Measurements from ENCODE around the gene CHCHD3.
A peak's percentile ranks its signal among the peaks of the same experiment; 100 is the strongest.

Gene CHCHD3

DNA sequence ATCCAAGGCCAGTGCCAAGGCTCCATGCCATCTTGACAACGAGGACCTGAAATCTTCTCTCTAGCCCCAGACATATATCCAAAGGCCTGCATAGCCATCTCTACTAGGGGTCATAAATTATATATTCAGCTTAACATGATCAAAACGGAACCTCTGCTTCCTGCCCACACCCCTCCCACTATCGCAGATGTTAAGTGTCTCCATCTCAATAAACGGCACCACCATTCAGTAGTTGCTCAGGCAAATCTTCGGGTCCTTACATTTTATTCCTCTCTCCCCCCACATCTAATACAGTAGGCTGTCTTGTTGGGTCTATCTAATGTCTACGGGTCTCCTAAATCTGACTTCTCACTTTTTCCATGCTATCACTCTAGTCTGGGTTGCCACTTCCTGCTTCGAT is 304.5 kb downstream of the CHCHD3 start:
- no peak for DNase-seq
- Mint-ChIP-seq H3K4me1 (peaks cover 25% of the 10 kb centered on the region), H3K27me3 (no peaks in the 10 kb centered on the region), H3K4me3 (peak overlapping the region; percentile 0 to 10), H3K9me3 (peaks cover 13% of the 10 kb centered on the region in 2 donors), H3K27ac (peak overlapping the region; percentile 3 to 7)
- ATAC-seq, result peak; percentile 43

GRCh38 chr7:132776048-132776620 is 305.8 kb downstream of the CHCHD3 start:
- Mint-ChIP-seq H3K4me1 (peaks cover 31% of the 10 kb centered on the region), H3K9me3 (peaks cover 13% of the 10 kb centered on the region in 2 donors), H3K27me3 (no peaks in the 10 kb centered on the region), H3K27ac (no peak overlapping the region), H3K4me3 (no peak overlapping the region)
- DNase-seq, result no peak
- ATAC-seq, result no peak

DNA sequence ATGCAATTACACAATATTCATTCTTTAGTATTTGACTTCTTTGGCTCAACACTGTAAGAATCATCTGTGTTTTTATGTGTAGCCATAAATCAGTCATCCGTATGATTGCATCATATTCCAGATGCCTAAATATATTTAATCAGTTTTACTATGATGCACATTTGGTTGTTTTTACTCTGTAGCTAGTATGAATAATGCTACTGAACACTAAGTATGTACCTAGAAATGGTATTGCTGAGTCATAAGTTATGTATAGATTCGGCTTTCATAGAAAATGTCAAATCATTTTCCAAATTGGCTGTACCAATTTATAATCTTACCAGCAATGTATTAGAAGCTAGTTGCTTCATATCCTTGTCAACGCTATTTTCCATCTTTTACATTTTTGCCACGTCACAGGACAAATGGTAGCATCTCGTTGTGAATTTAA is 308.3 kb downstream of the CHCHD3 start:
- Mint-ChIP-seq H3K27ac (peak overlapping the region in 1 of 2 donors; percentile 67), H3K9me3 (peaks cover 30% of the 10 kb centered on the region in 2 donors)
- ATAC-seq, result peak; percentile 47

DNA sequence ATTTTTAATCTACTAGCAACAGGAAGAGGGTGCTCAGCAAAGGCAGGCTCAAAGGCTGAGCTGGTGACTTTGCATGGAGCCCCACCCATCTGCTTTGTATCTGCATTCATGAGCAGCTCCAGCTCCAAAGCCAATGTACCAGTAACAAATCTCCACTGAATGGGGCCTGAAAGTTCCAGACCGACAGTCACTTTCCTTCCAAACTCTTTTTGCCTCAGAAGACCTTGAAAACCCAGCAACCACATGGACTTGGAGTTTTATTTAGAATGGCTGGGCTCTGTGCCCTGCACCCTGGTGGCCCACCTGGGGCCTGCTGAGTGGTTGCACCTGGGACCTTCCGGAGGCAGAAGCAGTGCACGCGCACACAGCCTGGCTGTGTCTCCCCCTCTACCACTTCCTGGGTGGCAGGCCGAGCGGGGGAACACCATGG is 310.6 kb downstream of the CHCHD3 start:
- DNase-seq (peak; percentile 13 to 26), ATAC-seq (peak; percentile 86)
- H3K9me3 Mint-ChIP-seq, result peaks cover 17 to 19% of the 10 kb centered on the region in 2 donors
- no peaks in the 10 kb centered on the region for H3K27me3 Mint-ChIP-seq
- H3K4me3 Mint-ChIP-seq, result no peak overlapping the region
- no peak overlapping the region for H3K27ac Mint-ChIP-seq
- peaks cover 18% of the 10 kb centered on the region for H3K4me1 Mint-ChIP-seq

More for the DNA sequence above, 308.3 kb downstream of the CHCHD3 start:
- Mint-ChIP-seq H3K4me1 (peaks cover 32% of the 10 kb centered on the region), H3K4me3 (no peak overlapping the region), H3K27me3 (no peaks in the 10 kb centered on the region)
- no peak for DNase-seq

- H3K27me3 Mint-ChIP-seq, result no peaks in the 10 kb centered on the region
- H3K4me3 Mint-ChIP-seq, result no peak overlapping the region
- H3K4me1 Mint-ChIP-seq, result peaks cover 18% of the 10 kb centered on the region
- no peak overlapping the region for H3K27ac Mint-ChIP-seq
- ATAC-seq, result no peak
- H3K9me3 Mint-ChIP-seq, result peaks cover 17 to 19% of the 10 kb centered on the region in 2 donors
- no peak for DNase-seq
Observed at GRCh38 chr7:132770055-132770454, 311.8 kb downstream of the CHCHD3 start.

DNA sequence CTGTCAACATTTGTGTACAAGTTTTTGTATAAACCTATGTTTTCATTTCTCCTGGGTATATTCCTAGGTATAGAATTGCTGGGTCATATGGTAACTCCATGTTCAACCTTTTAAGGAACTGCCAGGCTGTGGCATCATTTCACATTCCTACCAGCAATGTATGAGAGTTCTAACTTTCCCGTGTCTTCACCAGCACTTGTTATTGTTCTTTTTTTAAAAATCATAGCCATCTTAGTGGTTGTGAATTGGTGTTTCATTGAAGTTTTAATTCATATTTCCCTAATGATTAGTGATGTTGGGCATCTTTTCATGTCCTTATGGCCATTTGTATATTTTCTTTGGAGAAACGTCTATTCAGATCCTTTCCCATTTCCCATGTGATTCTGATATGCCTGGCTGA is 312.6 kb downstream of the CHCHD3 start:
- Mint-ChIP-seq H3K4me1 (peaks cover 18% of the 10 kb centered on the region), H3K4me3 (no peak overlapping the region), H3K27ac (no peak overlapping the region), H3K27me3 (no peaks in the 10 kb centered on the region), H3K9me3 (peaks cover 17 to 19% of the 10 kb centered on the region in 2 donors)
- no peak for ATAC-seq
- DNase-seq, result no peak

- Mint-ChIP-seq H3K9me3 (peaks cover 17 to 19% of the 10 kb centered on the region in 2 donors), H3K27me3 (no peaks in the 10 kb centered on the region), H3K4me3 (no peak overlapping the region), H3K27ac (no peak overlapping the region), H3K4me1 (peaks cover 18% of the 10 kb centered on the region)
- no peak for ATAC-seq
- DNase-seq, result no peak
Observed at GRCh38 chr7:132768099-132768498, 313.8 kb downstream of the CHCHD3 start.

DNA sequence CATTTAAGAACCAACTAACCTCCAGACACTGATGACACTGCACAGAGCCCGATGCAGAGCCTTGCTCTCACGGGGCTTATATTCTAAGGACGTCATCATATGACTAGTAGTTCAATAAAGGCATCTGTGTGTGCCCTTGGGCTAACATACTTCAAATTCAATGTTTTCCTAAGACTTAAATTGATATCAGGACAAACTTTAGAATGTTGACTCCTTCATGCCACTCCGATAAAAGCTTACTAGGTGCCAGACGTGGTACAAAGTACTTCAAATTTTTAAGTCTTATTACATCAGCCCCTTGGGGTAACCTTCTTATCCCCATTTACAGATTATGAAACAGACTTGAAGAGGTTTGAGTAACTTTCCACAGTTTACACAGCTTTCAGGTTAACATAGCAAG is 314.5 kb downstream of the CHCHD3 start:
- Mint-ChIP-seq H3K27me3 (no peaks in the 10 kb centered on the region), H3K4me3 (no peak overlapping the region), H3K9me3 (peaks cover 17 to 19% of the 10 kb centered on the region in 2 donors), H3K4me1 (peaks cover 18% of the 10 kb centered on the region), H3K27ac (no peak overlapping the region)
- DNase-seq, result no peak
- no peak for ATAC-seq

DNA sequence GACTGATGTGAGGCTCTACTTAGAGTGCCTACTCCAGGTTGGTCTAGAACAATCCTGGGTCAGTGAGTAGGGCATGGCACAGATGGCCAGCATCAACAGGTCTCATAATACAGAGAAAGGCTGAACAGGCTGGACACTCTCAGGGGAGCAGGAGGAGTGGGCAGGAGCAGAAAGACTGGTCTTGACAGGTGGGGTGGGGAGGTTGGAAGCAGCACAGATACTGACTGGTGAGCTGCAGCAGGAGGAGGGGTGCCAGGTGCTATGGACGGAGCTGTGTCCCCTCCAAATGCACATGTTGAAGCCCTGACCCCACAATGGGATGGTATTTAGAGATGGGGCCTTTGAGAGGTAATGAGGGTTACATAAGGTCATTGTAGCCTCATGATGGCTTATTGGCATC is 315.2 kb downstream of the CHCHD3 start:
- no peak overlapping the region for H3K27ac Mint-ChIP-seq
- no peak for DNase-seq
- peaks cover 16% of the 10 kb centered on the region for H3K4me1 Mint-ChIP-seq
- no peak overlapping the region for H3K4me3 Mint-ChIP-seq
- peaks cover 17 to 19% of the 10 kb centered on the region in 2 donors for H3K9me3 Mint-ChIP-seq
- H3K27me3 Mint-ChIP-seq, result no peaks in the 10 kb centered on the region
- ATAC-seq, result no peak

- no peak overlapping the region for H3K27ac Mint-ChIP-seq
- no peak for DNase-seq
- no peak for ATAC-seq
- peaks cover 8% of the 10 kb centered on the region for H3K4me1 Mint-ChIP-seq
- H3K27me3 Mint-ChIP-seq, result no peaks in the 10 kb centered on the region
- H3K4me3 Mint-ChIP-seq, result no peak overlapping the region
- H3K9me3 Mint-ChIP-seq, result peaks cover 17 to 19% of the 10 kb centered on the region in 2 donors
Observed at GRCh38 chr7:132765861-132766260, 316.0 kb downstream of the CHCHD3 start.

DNA sequence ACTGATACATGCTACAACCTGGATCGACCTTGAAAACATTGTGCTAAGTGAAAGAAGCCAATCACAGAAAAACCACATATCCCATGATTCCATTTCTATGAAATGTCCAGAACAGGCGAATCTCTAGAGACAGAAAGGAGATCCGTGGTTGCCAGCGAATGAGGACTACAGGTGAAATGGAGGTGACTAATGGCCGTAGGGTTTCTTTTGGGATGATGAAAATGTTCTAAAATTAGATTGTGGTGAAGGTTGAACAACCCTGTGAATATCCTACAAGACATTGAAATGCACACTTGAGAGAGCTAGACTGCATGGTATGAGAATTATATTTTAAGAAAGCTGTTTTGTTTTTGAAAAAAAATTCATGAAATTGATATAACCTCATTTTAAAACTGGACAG is 317.1 kb downstream of the CHCHD3 start:
- peaks cover 9 to 12% of the 10 kb centered on the region in 2 donors for H3K9me3 Mint-ChIP-seq
- peak overlapping the region in 1 of 2 donors; percentile 27 for H3K27ac Mint-ChIP-seq
- H3K4me1 Mint-ChIP-seq, result no peaks in the 10 kb centered on the region
- no peaks in the 10 kb centered on the region for H3K27me3 Mint-ChIP-seq
- DNase-seq (no peak), ATAC-seq (no peak)
- H3K4me3 Mint-ChIP-seq, result no peak overlapping the region

DNA sequence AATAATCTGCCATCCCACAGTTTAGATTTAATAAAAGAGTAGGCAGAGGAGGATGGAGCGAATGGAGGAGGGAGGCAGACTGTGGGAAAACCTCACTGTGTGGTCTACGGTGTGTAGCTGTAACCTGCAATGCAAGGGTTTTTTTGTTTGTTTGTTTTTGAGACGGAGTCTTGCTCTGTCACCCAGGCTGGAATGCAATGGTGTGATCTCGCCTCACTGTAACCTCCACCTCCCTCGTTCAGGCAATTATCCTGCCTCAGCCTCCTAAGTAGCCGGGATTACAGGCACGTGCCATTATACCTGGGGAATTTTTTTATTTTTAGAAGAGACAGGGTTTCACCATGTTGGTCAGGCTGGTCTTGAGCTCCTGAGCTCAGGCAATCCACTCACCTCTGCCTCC is 321.0 kb downstream of the CHCHD3 start:
- no peaks in the 10 kb centered on the region for H3K9me3 Mint-ChIP-seq
- H3K27ac Mint-ChIP-seq, result no peak overlapping the region
- no peaks in the 10 kb centered on the region for H3K27me3 Mint-ChIP-seq
- ATAC-seq (no peak), DNase-seq (no peak)
- peaks cover 6% of the 10 kb centered on the region for H3K4me1 Mint-ChIP-seq
- H3K4me3 Mint-ChIP-seq, result no peak overlapping the region

GRCh38 chr7:132760244-132760623 is 321.7 kb downstream of the CHCHD3 start:
- H3K27me3 Mint-ChIP-seq, result no peaks in the 10 kb centered on the region
- H3K9me3 Mint-ChIP-seq, result no peaks in the 10 kb centered on the region
- DNase-seq (no peak), ATAC-seq (no peak)
- H3K4me3 Mint-ChIP-seq, result no peak overlapping the region
- H3K4me1 Mint-ChIP-seq, result peaks cover 6% of the 10 kb centered on the region
- H3K27ac Mint-ChIP-seq, result no peak overlapping the region

- Mint-ChIP-seq H3K27me3 (no peaks in the 10 kb centered on the region), H3K27ac (no peak overlapping the region), H3K4me1 (peaks cover 6% of the 10 kb centered on the region), H3K4me3 (no peak overlapping the region), H3K9me3 (no peaks in the 10 kb centered on the region)
- ATAC-seq (no peak), DNase-seq (no peak)
Observed at GRCh38 chr7:132759482-132760243, 322.2 kb downstream of the CHCHD3 start.

DNA sequence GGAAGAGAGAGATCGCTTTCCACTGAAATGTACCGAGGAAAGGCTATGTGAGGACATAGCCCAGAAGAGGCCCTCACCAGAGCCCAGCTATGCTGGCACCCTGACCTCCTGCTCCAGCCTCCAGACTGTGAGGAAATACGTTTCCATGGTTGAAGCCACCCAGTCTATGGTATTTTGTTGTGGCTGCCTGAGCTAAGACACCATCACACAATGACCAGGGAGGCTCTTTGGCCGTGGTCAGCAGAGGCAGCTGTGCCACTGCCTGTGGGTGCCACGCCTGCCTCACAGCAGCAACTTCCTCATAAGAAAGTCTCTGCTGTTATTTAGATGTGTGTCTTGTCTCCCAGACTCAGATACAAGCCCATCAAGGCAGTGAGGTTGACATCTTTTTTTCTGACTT is 322.9 kb downstream of the CHCHD3 start:
- DNase-seq, result no peak
- H3K4me1 Mint-ChIP-seq, result peaks cover 6% of the 10 kb centered on the region
- no peak overlapping the region for H3K27ac Mint-ChIP-seq
- no peaks in the 10 kb centered on the region for H3K27me3 Mint-ChIP-seq
- no peak overlapping the region for H3K4me3 Mint-ChIP-seq
- H3K9me3 Mint-ChIP-seq, result no peaks in the 10 kb centered on the region
- ATAC-seq, result no peak

GRCh38 chr7:132757783-132758182 is 324.1 kb downstream of the CHCHD3 start:
- no peak for ATAC-seq
- H3K4me1 Mint-ChIP-seq, result peaks cover 6% of the 10 kb centered on the region

More at GRCh38 chr7:132757783-132758182, 324.1 kb downstream of the CHCHD3 start:
- Mint-ChIP-seq H3K9me3 (no peaks in the 10 kb centered on the region), H3K4me3 (no peak overlapping the region), H3K27me3 (no peaks in the 10 kb centered on the region), H3K27ac (peak overlapping the region in 1 of 2 donors; percentile 43)
- no peak for DNase-seq

Measured in stimulated activated naive CD8-positive, alpha-beta T cell treated with anti-CD3 and anti-CD28 coated beads, Interleukin-15, amount 100 ng/mL, for 72 hours (primary cell).